HEK293T (cell line): ENCODE results near the gene UGT2B11.
"Not testable (repeated sequence)": the region's sequence is repeated elsewhere in the genome, so short reads cannot be mapped to it uniquely, and the experiment has no call there.

ENCODE experiments used
- ELF4 ChIP-seq: fragments of 450-650 bp; IDR thresholded peaks from 2 replicates; pipeline ENCODE4 v1.6.1; 2017; ENCODE audit warnings: antibody characterized with exemption
- PKNOX1 ChIP-seq: fragments of 450-650 bp; IDR thresholded peaks from 2 replicates; pipeline ENCODE4 v1.6.1; 2016

DNA sequence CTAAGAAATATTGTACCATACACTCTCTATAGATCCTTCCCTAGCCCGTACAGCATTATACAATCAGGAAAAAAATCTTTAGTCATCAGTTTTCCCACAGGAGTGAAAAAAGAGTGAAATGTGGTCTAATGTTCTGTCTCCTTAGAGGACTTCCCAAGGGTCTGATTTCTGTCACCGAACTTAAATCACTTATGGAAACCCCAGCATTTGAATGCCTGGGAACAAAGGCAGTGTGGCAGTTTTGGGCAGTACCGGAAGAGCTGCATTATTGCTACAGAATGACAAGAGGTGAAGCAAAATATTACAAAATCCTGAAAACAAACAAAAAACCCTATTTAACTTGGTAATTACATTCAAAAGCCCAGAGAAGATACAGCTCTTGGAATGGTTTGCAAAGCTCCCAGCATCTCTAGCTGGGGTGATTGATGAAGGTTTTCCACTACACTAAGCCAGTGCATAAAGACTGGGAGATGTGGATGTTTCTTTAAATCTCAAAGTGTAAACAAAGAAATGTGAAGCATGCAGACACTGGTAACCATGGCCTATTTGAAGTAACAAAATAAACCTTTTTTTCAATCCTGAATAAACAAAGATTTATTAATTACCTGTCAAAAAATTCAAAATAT, 38.7 kb upstream of the UGT2B11 start:
- not testable (repeated sequence) for TF ChIP-seq PKNOX1, ELF4
